Cerebellar cortex (tissue), 1 donor: ENCODE data around the gene FRMD4B.

Experiments used
- DNase-seq: peaks from one replicate; pipeline ENCODE4 v3.0.0-alpha.2; 2015; ENCODE audit warnings: low spot score

FRMD4B gene

DNA sequence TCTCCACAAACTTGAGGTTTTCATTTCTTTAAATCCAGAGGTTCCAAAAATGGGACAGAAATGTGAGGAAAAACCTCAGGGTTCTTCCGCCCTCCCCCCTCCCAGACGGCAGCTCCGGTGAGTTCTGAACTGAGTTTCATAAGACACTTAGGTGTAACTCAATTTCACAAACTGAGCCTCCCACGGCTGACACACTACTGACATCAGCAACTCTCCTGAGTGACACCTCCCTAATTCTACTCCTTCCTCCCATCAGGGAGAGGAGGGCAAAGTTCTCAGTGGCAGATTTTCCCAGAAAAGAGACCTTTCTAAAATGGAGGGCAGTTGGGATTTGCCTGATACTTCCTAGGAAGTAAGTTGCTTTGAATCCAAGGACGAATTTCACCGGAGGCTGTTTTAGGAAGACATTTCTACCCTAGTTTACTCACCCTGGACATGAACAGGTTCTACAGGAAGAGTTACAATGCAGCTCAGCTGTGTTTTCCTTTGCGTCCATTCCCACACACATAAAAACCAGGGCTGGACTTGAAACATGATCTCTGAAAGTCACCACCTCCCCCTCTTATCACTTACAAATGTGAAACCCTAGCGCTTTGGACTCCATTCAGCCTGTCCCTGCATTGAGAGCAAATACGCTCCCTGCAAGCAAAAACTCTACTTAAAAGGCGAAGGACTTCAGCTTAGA is 185.4 kb downstream of the FRMD4B start:
- no peak for DNase-seq

DNA sequence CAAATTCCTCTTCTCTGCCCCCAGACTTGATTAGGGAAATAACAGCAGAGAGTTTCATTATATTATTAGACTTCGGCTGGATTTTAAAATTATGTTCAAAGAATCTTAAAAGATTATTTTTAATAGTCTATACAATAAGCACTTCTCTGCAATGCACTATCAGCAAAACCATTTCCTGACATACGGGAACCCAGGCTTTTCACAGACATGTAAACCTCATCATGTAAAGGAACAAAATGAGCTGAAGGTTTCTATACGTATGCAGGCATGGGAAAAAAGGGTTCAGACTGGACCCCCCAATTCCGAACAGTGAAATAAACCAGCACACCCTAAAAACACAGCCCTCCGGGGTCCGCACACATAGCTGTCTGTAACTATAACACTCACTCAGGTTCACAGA is 185.9 kb downstream of the FRMD4B start:
- no peak for DNase-seq

GRCh38 chr3:69197922-69198530 is 187.9 kb downstream of the FRMD4B start:
- no peak for DNase-seq

DNA sequence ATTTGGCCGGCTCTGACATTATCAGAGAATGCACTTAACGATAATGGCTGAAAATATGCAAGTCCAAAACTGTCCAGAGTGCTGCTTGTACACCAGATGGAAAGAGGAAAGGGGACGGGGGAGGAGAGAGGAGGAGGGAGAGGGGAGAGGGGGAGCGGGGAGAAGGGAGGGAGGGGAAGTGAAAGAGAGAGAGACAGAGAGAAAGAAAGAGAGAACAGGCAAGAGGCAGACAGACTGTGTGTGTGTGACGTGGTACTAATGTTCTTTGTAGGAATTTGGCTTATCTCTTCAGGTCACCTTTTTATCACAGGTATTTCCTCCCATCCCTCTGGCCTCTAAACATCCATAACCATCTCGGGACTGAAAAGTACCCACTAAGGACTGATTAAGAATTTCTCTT is 188.4 kb downstream of the FRMD4B start:
- DNase-seq: no peak

DNA sequence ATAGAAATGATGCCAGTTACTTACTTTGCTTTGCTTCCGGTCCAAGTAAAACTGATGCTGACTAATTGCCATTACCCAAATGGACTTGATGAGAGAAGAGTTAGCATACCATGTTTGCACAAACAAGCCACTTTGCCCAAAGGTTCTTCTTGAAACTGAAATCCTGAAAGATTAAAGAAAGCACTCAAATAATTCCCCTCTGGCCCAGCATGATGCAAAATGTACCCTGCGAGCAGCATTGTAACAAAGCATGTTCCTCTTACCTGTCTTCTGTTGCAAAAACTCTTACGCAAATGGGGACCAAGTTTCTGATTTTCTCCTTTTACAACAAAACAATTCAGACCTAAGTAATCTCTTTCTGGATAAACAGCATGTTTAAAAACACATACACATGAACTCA is 189.0 kb downstream of the FRMD4B start:
- no peak for DNase-seq

GRCh38 chr3:69194431-69195165 is 191.3 kb downstream of the FRMD4B start:
- no peak for DNase-seq

DNA sequence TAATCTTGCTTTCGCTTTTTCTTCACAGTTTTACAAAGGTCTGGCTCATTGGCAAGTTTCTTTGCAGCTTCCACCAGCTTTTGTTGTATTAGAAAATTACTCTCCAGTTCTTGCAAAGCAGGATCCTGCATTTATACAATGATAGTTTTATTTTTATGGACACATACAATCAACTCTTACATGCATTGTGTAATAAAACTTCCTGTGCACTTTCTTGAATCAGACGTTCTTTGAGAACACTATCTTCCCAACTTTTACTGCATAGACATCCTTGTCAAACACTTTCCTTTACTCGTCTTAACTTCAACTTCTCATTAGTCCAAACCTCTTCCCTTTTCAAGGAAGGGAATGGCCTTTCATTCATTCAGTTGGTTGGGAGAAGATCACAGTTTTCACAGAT is 192.1 kb downstream of the FRMD4B start:
- DNase-seq: no peak

DNA sequence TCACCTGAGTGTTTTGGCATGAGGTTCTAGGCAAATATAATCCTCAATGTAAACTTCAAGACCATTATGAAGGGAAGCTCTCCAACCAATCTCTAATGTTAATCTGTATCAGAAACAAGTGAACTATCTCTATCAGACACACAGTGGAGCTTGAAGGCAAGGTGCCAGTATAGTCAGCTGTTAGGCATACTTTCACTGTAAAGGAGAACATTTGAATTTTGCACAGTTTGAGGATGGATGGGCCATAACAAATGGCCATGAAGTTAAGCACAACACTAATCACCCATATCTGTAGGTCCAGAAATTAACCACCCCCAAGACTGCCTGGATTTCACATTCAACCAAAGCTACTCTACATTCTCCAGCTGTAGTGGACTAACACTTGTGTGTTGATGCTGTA is 194.4 kb downstream of the FRMD4B start:
- no peak for DNase-seq

DNA sequence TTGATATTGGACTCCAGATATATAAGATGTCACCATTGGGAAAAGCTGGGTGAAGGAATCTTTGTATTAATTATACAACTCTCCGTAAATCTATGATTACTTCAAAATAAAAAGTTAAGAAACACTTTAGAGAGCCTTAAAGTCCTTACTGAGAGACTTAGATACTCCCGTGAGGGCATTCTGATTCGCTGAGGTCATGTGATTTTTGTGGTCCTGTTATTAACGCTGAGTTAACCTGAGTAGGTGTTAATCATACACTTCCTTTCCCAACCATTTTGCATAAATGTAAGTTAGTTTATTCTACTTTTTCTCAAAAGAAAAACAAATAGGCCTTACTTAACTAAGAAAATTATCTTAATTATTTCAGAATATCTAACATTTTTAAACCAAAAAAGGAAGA is 196.4 kb downstream of the FRMD4B start:
- no peak for DNase-seq

DNA sequence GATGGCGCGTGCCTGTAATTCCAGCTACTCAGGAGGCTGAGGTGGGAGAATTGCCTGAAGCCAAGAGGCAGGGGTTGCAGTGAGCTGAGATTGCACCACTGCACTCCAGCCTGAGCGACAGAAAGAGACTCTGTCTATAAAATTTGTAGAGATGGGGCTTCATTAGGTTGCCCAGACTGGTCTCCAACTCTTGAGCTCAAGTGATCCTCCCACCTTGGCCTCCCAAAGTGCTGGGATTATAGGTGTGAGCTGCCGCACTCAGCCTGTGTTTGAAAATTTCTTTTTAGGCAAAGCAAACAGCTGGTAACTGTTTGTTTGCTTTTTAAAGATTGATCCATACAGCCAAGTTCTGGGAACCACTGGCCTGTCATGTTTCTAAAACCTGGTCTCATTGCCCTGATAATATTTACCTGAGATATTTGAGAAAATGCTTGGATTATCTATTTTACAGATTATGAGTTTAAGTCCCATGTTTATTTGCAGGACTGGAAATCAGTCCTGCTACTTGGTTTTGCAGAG is 199.3 kb downstream of the FRMD4B start:
- DNase-seq: no peak

DNA sequence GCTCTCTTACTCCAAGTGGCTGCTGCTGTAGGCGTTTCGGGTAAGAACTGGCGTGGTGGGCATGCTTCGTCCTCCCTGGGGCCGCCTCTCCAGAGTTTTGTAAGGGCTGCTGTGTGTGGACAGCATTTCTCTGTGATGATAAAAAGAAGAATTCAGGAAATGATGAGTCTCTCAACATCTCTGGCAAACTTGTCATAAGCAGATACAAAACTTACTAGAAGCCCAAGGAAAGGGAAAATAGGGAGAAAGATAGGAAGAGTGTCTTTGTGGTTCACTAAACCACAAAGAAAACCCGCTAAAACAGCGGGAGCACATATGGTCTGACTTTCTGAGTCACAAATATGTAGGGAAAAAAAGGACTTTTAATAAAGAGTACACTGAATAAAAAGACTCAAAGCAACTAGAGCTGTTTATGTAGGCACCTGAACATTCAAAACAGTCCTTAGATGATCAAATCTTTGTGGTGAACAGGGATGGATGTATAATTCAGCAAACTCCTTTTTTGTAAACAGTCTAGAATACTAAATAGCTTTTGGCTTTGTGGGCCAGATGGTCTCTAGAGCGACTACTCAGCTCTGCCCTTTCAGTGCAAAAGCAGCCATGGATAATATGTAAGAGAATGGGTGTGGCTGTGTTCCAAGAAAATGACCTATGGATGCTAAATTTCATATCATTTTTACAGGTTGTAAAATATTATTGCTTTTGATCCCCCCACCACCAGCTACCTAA is 203.1 kb downstream of the FRMD4B start:
- DNase-seq: no peak

DNA sequence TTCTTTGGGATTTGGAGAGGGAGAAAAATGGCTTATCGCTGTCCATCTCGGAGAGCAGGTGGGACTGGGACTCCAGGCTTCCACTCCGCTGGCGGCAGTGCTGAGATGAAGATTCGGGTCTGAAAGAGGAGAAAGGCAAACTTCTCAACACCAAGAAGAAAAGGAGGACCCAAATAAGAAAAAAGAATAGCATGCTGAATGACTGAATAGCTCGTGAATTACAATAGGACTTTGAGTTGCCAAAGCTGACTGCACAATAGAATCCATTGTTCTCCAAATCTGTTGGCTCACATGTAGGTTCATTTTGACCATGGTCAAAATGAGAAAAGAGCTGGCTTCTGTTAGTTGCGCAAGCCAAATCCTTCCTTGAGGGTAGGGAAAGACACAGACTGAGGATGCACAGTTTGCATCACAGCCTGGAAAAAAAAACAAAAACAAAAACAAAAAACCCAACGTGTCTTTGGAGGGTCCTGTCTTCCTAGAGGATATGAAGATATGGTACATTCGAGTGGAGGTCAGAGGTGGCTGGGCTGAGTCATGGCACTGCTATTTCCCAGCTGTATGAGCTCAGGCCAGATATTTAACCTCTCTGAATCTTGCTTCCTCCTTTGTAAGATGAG is 204.2 kb downstream of the FRMD4B start:
- no peak for DNase-seq

- no peak for DNase-seq
These were observed 204.9 kb downstream of the FRMD4B start for GRCh38 chr3:69180869-69181591.

DNA sequence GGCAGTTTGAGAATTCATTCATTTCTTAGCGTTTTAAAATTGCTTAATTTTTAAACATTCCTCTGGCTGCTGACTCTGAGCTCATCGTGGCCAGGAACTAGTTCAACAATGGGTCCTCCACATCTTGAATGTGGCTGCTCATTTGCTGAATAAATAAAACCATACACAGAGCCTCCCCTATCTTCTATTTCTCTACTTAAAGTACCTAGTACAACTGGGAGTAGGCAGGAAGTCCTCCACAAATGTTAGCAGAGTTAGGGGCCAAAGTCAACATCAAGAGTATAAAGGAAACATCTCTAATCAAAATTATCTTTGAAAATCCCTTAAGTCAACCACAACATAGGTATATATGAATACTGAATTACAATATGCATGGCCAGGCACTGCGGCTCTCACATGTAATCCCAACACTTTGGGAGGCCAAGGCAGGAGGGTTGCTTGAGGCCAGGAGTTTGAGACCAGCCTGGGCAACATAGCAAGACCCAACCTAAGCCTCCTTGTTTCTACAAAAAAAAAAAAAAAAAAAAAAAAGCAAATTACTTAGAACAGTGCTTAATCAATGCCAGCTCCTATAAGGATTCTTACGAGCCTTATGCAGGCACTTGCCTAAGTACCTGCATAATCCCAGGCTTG is 206.0 kb downstream of the FRMD4B start:
- DNase-seq: no peak

GRCh38 chr3:69178838-69179739 is 206.8 kb downstream of the FRMD4B start:
- DNase-seq: no peak

GRCh38 chr3:69178082-69178481 is 207.8 kb downstream of the FRMD4B start:
- no peak for DNase-seq

GRCh38 chr3:69174871-69175737 is 210.8 kb downstream of the FRMD4B start:
- no peak for DNase-seq

- DNase-seq: no peak
These were observed 211.4 kb downstream of the FRMD4B start for GRCh38 chr3:69174445-69174844.

DNA sequence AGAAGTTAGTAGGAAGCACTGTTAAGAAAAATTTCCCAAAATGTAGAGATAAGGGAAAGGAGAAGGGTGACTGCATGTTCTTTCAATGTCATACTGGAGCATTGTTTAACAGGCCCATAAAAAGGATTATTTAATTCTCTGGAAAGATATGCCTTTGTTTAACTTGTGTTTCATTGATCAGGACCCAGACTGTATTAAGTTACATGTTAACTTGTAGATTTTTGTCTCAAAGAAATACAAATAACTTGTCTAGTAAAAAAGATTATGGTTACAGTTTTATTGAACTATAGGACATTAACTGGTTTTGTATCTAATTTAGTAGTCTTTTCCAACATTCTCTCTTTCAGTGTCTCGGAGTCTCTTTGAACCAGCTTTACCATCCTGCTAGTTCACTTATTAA is 213.8 kb downstream of the FRMD4B start:
- no peak for DNase-seq
